Omental fat pad (tissue), 4 donors: ENCODE measurements around the gene DOK7. TPM values are rescaled to one million over a fixed set of nuclear protein-coding genes. Genes with fewer than 3 reads are reported as not detected.

ENCODE experiments used
- ATAC-seq: fragments of 150-250 bp; one replicate; pipeline ENCODE4 v1.9.1; 2016; ENCODE audit warnings: mild to moderate bottlenecking, moderate library complexity; ENCODE audit not compliant: low FRiP score
- DNase-seq: peaks from one replicate; pipeline ENCODE4 v3.0.0-alpha.2; 2019; ENCODE audit warnings: low spot score
- CTCF ChIP-seq, 3 donors: fragments of 450-650 bp; IDR thresholded peaks; one replicate each; pipeline ENCODE4 v1.5.1; 2016 to 2017; ENCODE audit warnings: antibody characterized with exemption in 3 of 3, mild to moderate bottlenecking in 3 of 3, moderate library complexity in 2 of 3
- total RNA-seq, 4 donors: library from RNA; depleted of rRNA; stranded (reverse); fragments of >200 nt; gene quantifications; one replicate each; pipeline ENCODE4 v1.1.0, GENCODE V29; 2016

DOK7 gene
- total RNA-seq, 4 donors from 2014 or later, result not detected

DNA sequence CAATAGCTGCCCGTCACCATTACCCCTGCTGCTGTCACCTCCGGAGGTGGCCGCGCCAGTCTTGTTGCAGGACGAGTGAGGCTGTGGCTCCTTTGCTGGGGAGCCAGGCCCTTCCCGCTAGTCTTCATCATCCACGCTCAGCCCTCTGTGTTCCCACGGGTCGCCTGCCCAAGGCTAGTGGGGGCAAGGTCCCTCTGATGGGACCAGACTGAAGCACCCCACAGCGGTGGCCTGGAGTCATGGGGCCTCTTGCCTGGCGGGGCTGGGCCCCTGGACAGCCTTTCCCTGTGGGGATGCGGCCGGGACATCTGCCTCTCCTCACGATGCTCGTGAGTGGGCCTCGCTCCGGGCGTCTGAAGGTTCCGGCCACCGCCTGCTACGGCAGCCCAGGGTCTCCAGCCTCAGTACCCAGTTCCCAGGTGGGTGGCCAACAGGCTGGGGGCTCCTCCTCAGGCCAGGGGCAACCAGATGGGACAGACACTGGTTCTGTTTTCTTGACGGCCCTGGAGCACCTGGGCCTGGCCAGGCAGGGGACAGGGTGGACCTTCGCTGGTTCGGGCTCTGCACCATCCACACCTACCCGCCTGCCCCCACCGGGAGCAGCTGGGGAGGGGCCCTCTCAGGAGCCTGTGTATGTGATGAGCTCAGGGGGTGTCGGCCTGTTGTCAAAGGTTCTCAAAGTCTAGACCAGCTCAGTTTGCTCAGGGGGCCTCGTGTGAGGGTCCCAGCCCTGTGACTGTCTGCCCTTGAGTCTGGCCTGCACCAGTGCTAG, 32.3 kb downstream of the DOK7 start:
- ATAC-seq (no peak), DNase-seq (no peak)
- no peak for TF ChIP-seq CTCF (IDR thresholded peaks at IDR 0.05)

- ATAC-seq (no peak), DNase-seq (no peak)
- no peak for TF ChIP-seq CTCF (IDR thresholded peaks at IDR 0.05)
These were observed 32.9 kb downstream of the DOK7 start for GRCh38 chr4:3496021-3496420.

GRCh38 chr4:3497095-3497494, 34.0 kb downstream of the DOK7 start:
- no peak for TF ChIP-seq CTCF (IDR thresholded peaks at IDR 0.05)
- no peak for ATAC-seq

DNA sequence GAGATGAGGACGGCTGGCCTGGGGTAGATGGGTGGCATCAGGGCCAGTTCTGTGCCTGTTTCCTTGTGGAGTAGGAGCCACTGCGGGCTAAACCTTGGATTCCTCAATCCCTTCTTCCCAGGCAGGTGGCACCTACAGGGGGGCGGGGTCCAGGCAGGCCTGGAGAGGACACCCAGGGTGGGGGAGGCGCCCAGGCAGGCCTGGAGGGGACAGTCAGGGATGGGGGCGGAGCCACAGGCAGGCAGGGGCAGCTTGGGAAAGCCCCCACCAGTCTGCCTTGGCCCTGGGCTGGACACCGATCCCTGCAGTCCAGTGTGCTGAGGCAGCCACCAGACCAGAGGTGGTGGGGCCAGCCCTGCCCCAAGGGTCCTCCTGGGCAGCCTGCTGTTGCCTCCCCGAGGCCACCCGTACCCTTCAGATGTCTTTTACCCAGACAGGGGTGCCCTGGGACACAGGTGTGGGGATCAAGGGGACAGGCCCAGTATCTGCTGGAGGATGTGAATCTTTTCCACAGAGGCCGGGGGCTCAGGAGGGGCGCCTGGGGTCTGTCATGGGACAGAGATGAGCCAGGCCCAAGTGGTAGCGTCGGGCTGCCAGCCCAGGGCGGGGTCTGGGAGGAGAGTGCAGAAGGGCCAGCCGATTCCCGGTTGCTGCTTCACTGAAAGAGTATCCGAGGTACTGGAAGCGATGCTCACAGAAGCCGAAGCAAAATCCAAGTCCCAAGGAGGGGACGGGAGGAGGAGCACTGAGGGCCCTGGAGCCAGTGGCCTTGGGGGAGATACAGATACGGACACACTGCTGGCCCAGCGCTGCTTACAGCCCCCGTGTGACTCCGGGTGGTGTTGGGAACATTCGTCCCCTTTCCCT, 34.6 kb downstream of the DOK7 start:
- TF ChIP-seq CTCF (IDR thresholded peaks at IDR 0.05), result no peak
- no peak for DNase-seq
- ATAC-seq, result no peak

More at GRCh38 chr4:3497095-3497494, 34.0 kb downstream of the DOK7 start:
- no peak for DNase-seq

DNA sequence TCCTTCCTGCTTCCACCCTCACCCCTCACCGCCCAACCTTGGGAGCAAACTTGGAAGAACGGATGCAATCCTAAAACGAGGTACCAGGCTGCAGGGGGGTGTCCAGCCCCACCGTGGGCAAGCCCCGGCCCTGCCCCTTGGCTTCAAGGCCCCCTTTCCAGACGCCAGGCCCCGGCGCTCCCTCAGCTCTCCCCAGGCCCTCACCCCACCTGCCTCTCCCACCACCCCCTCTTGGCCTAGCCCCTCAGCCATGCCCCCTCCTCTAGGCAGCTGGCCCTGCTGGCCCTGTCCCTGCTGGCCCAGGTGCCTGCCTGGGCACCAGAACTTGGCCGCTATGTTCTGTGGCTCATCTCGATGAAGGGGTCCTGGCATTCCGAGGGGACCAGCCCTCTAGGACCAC, 35.3 kb downstream of the DOK7 start:
- TF ChIP-seq CTCF (IDR thresholded peaks at IDR 0.05), result no peak
- no peak for ATAC-seq
- no peak for DNase-seq

GRCh38 chr4:3498901-3499510, 35.9 kb downstream of the DOK7 start:
- ATAC-seq, result no peak
- TF ChIP-seq CTCF (IDR thresholded peaks at IDR 0.05), result no peak

More at GRCh38 chr4:3498901-3499510, 35.9 kb downstream of the DOK7 start:
- DNase-seq, result no peak
